Stimulated activated CD8-positive, alpha-beta memory T cell treated with anti-CD3 and anti-CD28 coated beads, Interleukin-15, amount 100 ng/mL, for 1 hour (primary cell): ENCODE data around the gene NUDT4.
A peak's percentile ranks its signal among the peaks of the same experiment; 100 is the strongest.
"Not testable (repeated sequence)": the region's sequence is repeated elsewhere in the genome, so short reads cannot be mapped to it uniquely, and the experiment has no call there.

Experiments used
- DNase-seq: peaks from one replicate; pipeline ENCODE4 v3.0.0-alpha.2; 2020; ENCODE audit warnings: low read depth

Gene NUDT4

GRCh38 chr12:93429448-93429847 lies 51.7 kb downstream of the NUDT4 start:
- no peak for DNase-seq

GRCh38 chr12:93429852-93430251 lies 52.1 kb downstream of the NUDT4 start:
- DNase-seq, result no peak

DNA sequence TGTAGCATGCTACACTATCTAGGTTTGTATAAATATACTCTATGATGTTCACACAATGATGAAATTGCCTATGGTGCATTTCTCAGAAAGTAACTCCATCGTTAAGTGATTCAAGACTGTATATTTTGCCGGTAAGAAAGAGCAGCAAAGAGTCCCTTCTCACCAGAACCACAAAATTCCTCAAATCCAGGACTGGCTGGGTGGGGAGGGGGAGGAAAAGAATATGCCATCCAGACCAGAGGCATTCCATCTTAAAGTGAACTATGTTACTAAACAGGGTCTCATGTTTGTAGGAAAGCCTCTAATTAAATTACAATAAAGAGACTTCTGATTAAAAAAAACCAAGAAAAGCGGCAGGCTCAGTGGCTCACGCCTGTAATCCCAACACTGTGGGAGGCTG lies 52.6 kb downstream of the NUDT4 start:
- DNase-seq, result no peak

DNA sequence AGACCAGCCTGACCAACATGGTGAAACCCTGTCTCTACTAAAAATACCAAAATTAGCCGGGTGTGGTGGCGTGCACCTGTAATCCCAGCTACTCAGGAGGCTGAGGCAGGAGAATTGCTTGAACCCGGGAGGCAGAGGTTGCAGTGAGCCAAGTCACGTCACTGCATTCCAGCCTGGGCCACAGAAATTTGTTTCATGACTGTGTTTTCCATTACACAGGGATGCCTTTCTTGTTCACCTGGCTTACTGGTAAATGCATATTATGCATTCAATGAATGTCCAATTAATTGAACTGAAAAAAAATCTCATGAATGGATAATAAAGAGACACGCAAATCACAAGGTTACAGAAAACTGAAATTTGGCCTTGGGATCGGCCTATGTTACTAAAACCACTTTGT lies 54.3 kb downstream of the NUDT4 start:
- DNase-seq, result not testable (repeated sequence)

DNA sequence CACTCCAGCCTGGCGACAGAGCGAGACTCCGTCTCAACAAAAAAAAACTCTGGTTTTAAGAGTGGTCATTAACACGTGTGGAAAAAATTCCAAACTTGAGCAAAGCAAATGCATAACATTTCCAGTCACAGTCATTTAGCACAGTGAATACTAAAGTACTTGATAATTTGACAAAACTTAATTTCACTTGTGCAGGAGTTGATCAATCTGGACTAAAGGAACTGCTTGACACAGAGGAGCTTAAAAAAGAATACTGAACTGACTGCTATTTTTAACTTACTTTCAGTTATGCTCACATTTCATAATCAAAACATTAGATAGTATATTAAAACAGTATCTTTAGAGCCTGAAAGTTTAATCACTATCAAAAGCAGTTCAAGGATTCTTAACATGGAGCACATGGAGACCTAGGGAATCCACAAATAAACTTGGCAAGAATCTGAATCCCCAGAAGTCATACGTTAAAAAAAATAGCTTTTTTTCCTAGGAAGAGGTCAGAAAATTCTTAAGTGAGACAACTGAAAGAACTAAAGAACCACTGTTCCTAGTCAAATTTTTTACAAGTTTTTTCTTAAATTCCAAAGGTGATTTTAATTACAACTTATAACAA lies 56.6 kb downstream of the NUDT4 start:
- no peak for DNase-seq

GRCh38 chr12:93438266-93439050 lies 60.7 kb downstream of the NUDT4 start:
- DNase-seq, result no peak

DNA sequence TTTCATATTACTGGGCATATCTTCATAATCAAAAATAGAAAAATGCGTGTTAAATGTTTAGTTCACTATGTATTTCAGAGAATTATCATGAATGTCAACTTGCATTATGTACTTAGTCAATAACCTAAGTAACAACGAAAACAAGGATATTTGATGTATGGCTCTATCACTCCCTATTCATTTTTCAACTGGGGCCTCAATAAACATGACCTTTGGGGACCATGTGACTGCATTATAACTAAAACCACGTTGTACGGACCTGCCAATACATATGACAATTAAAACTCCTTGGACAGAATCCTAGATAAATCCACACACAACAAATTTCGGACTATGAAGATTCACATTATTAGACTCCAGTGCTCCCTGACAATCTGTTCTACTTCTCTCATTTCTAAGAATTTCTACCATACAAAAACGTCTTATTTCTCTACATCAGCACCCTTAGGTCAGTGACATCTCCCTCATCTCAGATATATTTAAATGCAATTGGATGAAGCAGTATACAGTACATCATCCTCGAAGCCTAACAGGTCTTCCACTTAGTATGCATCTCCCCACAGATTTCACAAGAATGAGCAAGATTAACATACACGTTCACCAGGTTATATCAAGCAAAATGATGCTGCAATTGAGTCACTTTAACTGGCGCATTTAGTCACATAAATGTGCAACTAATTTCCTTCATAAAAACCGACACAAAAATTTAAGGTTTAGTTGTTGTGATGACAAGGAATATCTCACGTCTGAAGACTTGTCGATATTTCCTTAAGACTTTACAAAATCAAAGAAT lies 62.5 kb downstream of the NUDT4 start:
- DNase-seq, result no peak

GRCh38 chr12:93441081-93441616 lies 63.4 kb downstream of the NUDT4 start:
- no peak for DNase-seq

GRCh38 chr12:93441617-93442410 lies 64.1 kb downstream of the NUDT4 start, which contains the start of gene UBE2N:
Gene UBE2N, minus strand, starts transcription at chr12:93441947. Its CDS starts 63 bp downstream, at chr12:93441884.
- peak; percentile 89 for DNase-seq

DNA sequence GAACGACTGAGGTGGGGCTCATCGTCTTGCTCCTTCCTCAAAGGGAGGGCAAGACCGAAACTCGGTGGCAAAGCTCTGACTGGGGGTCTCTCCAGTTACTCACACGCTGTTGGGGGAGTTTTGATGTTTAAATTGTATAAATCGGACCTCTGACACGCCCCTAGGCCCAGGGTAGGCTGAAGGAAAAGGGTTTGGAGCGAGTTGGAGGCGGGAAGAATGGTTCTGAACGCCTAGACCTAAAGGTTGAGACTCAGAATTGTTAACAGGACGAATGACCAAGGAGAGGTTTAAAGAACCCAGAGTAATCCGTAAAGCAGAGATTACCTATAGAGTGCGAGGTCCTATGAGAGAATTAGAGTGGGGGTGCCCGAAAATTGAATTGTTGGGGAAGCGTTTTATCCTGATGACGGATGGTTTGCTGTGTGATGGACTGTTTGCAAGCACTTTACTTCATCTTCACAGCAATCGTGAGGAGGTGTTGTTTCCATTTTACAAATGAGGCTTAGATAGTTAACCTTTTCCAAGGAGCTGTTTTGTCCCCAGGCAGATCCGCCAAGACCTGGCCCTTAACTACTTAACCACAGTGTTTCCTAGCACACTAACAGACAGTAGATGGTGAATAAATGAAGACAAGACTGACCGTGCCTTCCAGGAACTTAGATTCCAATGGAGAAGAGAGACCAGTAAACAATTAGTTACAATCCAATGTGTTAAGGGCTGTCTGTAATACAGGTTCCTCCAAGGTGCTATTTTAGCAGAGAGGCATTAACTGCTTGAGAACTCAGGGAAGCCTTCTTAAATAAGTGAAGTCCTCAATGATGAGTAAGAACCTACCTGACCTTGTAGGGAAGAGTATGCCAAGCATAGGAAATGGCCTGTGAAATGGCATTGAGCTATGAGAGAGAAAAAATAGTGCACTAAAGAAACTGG lies 65.0 kb downstream of the NUDT4 start:
- DNase-seq, result no peak

GRCh38 chr12:93443576-93443975 lies 65.9 kb downstream of the NUDT4 start:
- DNase-seq, result no peak

GRCh38 chr12:93447555-93448290 lies 70.0 kb downstream of the NUDT4 start:
- DNase-seq, result no peak

GRCh38 chr12:93448796-93449195 lies 71.1 kb downstream of the NUDT4 start:
- no peak for DNase-seq

DNA sequence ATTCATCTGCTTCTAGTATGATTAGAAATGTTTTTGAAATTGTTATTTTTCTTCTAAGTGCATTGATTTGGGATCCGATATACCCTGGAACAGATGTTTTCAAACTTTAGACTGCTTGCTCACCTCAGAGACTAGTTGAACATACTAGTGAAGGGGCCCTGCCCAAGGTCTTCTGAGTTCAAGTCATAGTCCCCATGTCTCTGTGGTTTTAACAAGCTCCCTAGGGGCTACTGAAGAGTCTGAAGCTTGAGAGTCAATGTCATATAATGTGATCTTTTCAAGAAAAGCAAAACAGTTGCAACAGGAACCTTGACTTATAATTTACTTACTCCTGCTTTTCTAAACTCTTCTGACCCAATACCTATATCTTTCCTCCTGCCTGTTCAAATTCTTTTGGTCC lies 71.6 kb downstream of the NUDT4 start:
- DNase-seq, result no peak

- DNase-seq, result no peak
Observed at GRCh38 chr12:93451423-93452158, 73.9 kb downstream of the NUDT4 start.

GRCh38 chr12:93453633-93454032 lies 75.9 kb downstream of the NUDT4 start:
- DNase-seq, result no peak

GRCh38 chr12:93456077-93456476 lies 78.4 kb downstream of the NUDT4 start:
- no peak for DNase-seq
